Naive thymus-derived CD8-positive, alpha-beta T cell (primary cell): ENCODE results near the gene MIB2. TPM values are rescaled to one million over a fixed set of nuclear protein-coding genes. Genes with fewer than 3 reads are reported as not detected.
"Not testable (repeated sequence)": the region's sequence is repeated elsewhere in the genome, so short reads cannot be mapped to it uniquely, and the experiment has no call there.

Experiments
- ATAC-seq, 2 donors: fragments of 150-1000 bp; cut with Tn5 transposase in 1 of 2; sonication (Bioruptor Pico), chemical (Tn5 transposase) in 1 of 2; 1 replicate in 1 of 2; 2 replicates in 1 of 2; pipeline ENCODE4 v1.10.0; 2021; ENCODE audit warnings: mild to moderate bottlenecking in 2 of 2, moderate library complexity in 2 of 2
- POLR2A ChIA-PET: fragments of 350-600 bp; sonication (Branson Sonifier 250); formaldehyde crosslinking; loops from one replicate; lab custom pipeline; 2021; ENCODE audit warnings: antibody characterized with exemption; lab: Charles Lee
- DNase-seq, 10 donors: peaks; one replicate each; pipeline versions ENCODE4 v3.0.0 to v3.0.0-alpha.2; 2020 to 2022
- H3K27ac Mint-ChIP-seq, 10 donors: one replicate each; pipeline ENCODE4 v1.8.0; 2020 to 2022; ENCODE audit warnings: mild to moderate bottlenecking in 10 of 10, mixed read lengths in 10 of 10, moderate library complexity in 4 of 10, inconsistent platforms in 1 of 10
- H3K27me3 Mint-ChIP-seq, 5 donors: one replicate each; pipeline ENCODE4 v1.8.0; 2021 to 2022; ENCODE audit warnings: mixed read lengths in 5 of 5
- H3K36me3 Mint-ChIP-seq, 3 donors: one replicate each; pipeline ENCODE4 v1.8.0; 2020 to 2022; ENCODE audit warnings: mixed read lengths in 3 of 3, mild to moderate bottlenecking in 2 of 3, inconsistent platforms in 1 of 3
- H3K4me1 Mint-ChIP-seq, 4 donors: one replicate each; pipeline ENCODE4 v1.8.0; 2021 to 2022; ENCODE audit warnings: mixed read lengths in 4 of 4
- H3K4me3 Mint-ChIP-seq, 10 donors: one replicate each; pipeline ENCODE4 v1.8.0; 2020 to 2022; ENCODE audit warnings: mild to moderate bottlenecking in 10 of 10, mixed read lengths in 10 of 10, moderate library complexity in 6 of 10, inconsistent platforms in 1 of 10
- H3K9me3 Mint-ChIP-seq, 9 donors: one replicate each; pipeline ENCODE4 v1.8.0; 2020 to 2022; ENCODE audit warnings: mixed read lengths in 9 of 9, mild to moderate bottlenecking in 3 of 9, inconsistent platforms in 1 of 9, moderate library complexity in 1 of 9
- polyA plus RNA-seq, 3 donors: library from polyadenylated mRNA; unstranded; fragments of 300-500 nt; fragmentation: Illumina TruSeq; gene quantifications; one replicate each; pipeline ENCODE4 v1.2.3, GENCODE V29; 2021
- total RNA-seq, 8 experiments: library from RNA in 2 of 8; stranded (reverse) in 2 of 8; gene quantifications; one replicate each; pipeline ENCODE4 v1.2.3 and lab custom pipeline; 2021 to 2026

MIB2 gene
- total and polyA plus RNA-seq, 5 experiments from 2014 or later, result 23.6 to 122 (median 31.1) TPM

GRCh38 chr1:1631782-1632420, 16.6 kb downstream of the MIB2 start, which contains the start of gene MMP23B:
Gene MMP23B, plus strand, starts transcription at chr1:1632173. Its CDS starts 46 bp downstream, at chr1:1632219.
- peaks cover 0 to 4% (median 0%) of the 10 kb centered on the region in 5 donors for H3K27me3 Mint-ChIP-seq
- peak in 1 of 10 donors; percentile 32 for DNase-seq
- H3K4me3 Mint-ChIP-seq, result peak within 1 kb of the TSS; percentile 45 to 86 (median 76)
- peaks cover 0 to 6% (median 0%) of the 10 kb centered on the region in 3 donors for H3K36me3 Mint-ChIP-seq
- H3K9me3 Mint-ChIP-seq, result peaks cover 0 to 1% (median 0%) of the 10 kb centered on the region in 9 donors
- POLR2A ChIA-PET, result interaction anchor here (0.6 to 8.4 kb wide), 3 partner anchors 15 to 91 kb away, joined by 3 to 246 read pairs (median 10); partner anchors contain the start of gene MIB2
- ATAC-seq, result no peak
- peak within 1 kb of the TSS in 8 of 10 donors; percentile 9 to 90 (median 78) for H3K27ac Mint-ChIP-seq
- H3K4me1 Mint-ChIP-seq, result peaks cover 2 to 9% (median 6%) of the 10 kb centered on the region in 4 donors

GRCh38 chr1:1633409-1633808, 18.1 kb downstream of the MIB2 start:
- H3K9me3 Mint-ChIP-seq, ATAC-seq, H3K27ac Mint-ChIP-seq, POLR2A ChIA-PET, H3K27me3 Mint-ChIP-seq, H3K4me3 Mint-ChIP-seq, H3K4me1 Mint-ChIP-seq, DNase-seq, H3K36me3 Mint-ChIP-seq: not testable (repeated sequence)

- POLR2A ChIA-PET, H3K4me3 Mint-ChIP-seq, H3K4me1 Mint-ChIP-seq, ATAC-seq, H3K27ac Mint-ChIP-seq, H3K27me3 Mint-ChIP-seq, H3K9me3 Mint-ChIP-seq: not testable (repeated sequence)
- H3K36me3 Mint-ChIP-seq, result peaks cover 0 to 12% (median 0%) of the 10 kb centered on the region in 3 donors
- peak in 1 of 10 donors; percentile 56 for DNase-seq
These were observed 19.3 kb downstream of the MIB2 start for GRCh38 chr1:1634613-1635012.

- POLR2A ChIA-PET, H3K4me3 Mint-ChIP-seq, H3K27me3 Mint-ChIP-seq, H3K9me3 Mint-ChIP-seq, ATAC-seq, H3K4me1 Mint-ChIP-seq: not testable (repeated sequence)
- Mint-ChIP-seq H3K27ac (peak overlapping the region in 1 of 10 donors; percentile 5), H3K36me3 (peaks cover 0 to 17% (median 0%) of the 10 kb centered on the region in 3 donors)
- peak in 1 of 10 donors; percentile 61 for DNase-seq
These were observed 21.6 kb downstream of the MIB2 start for GRCh38 chr1:1636621-1637478.

GRCh38 chr1:1637479-1637875, 22.2 kb downstream of the MIB2 start:
- H3K4me3 Mint-ChIP-seq, DNase-seq, H3K4me1 Mint-ChIP-seq, POLR2A ChIA-PET, ATAC-seq, H3K27me3 Mint-ChIP-seq, H3K9me3 Mint-ChIP-seq: not testable (repeated sequence)
- H3K27ac Mint-ChIP-seq, result peak overlapping the region in 1 of 10 donors; percentile 5
- peaks cover 0 to 17% (median 0%) of the 10 kb centered on the region in 3 donors for H3K36me3 Mint-ChIP-seq

GRCh38 chr1:1638528-1638927, 23.2 kb downstream of the MIB2 start:
- POLR2A ChIA-PET, result not testable (repeated sequence)

GRCh38 chr1:1639368-1639767, 24.1 kb downstream of the MIB2 start:
- DNase-seq, POLR2A ChIA-PET, H3K27ac Mint-ChIP-seq, H3K4me1 Mint-ChIP-seq, H3K9me3 Mint-ChIP-seq, H3K27me3 Mint-ChIP-seq, H3K4me3 Mint-ChIP-seq, ATAC-seq: not testable (repeated sequence)
- H3K36me3 Mint-ChIP-seq, result peaks cover 0 to 20% (median 0%) of the 10 kb centered on the region in 3 donors

More at GRCh38 chr1:1638528-1638927, 23.2 kb downstream of the MIB2 start:
- H3K27ac Mint-ChIP-seq, ATAC-seq, H3K4me3 Mint-ChIP-seq, DNase-seq, H3K9me3 Mint-ChIP-seq, H3K4me1 Mint-ChIP-seq, H3K27me3 Mint-ChIP-seq: not testable (repeated sequence)
- peaks cover 0 to 20% (median 0%) of the 10 kb centered on the region in 3 donors for H3K36me3 Mint-ChIP-seq

- POLR2A ChIA-PET, H3K4me1 Mint-ChIP-seq, H3K27ac Mint-ChIP-seq, DNase-seq, H3K27me3 Mint-ChIP-seq, H3K4me3 Mint-ChIP-seq, H3K9me3 Mint-ChIP-seq, ATAC-seq: not testable (repeated sequence)
- H3K36me3 Mint-ChIP-seq, result peaks cover 0 to 20% (median 0%) of the 10 kb centered on the region in 3 donors
These were observed 24.8 kb downstream of the MIB2 start for GRCh38 chr1:1640081-1640480.

- H3K9me3 Mint-ChIP-seq, H3K27ac Mint-ChIP-seq, POLR2A ChIA-PET, H3K4me1 Mint-ChIP-seq, H3K4me3 Mint-ChIP-seq, DNase-seq, ATAC-seq, H3K27me3 Mint-ChIP-seq: not testable (repeated sequence)
- H3K36me3 Mint-ChIP-seq, result peaks cover 0 to 24% (median 3%) of the 10 kb centered on the region in 3 donors
These were observed 25.6 kb downstream of the MIB2 start for GRCh38 chr1:1640711-1641461.

GRCh38 chr1:1646326-1646725, 31.0 kb downstream of the MIB2 start:
- H3K9me3 Mint-ChIP-seq, DNase-seq, H3K27me3 Mint-ChIP-seq, H3K27ac Mint-ChIP-seq, H3K4me3 Mint-ChIP-seq, POLR2A ChIA-PET, H3K4me1 Mint-ChIP-seq, ATAC-seq: not testable (repeated sequence)
- peaks cover 5 to 53% (median 10%) of the 10 kb centered on the region in 3 donors for H3K36me3 Mint-ChIP-seq

- H3K9me3 Mint-ChIP-seq, ATAC-seq, H3K27me3 Mint-ChIP-seq, H3K4me1 Mint-ChIP-seq, POLR2A ChIA-PET, DNase-seq, H3K4me3 Mint-ChIP-seq: not testable (repeated sequence)
- Mint-ChIP-seq H3K36me3 (peaks cover 5 to 67% (median 16%) of the 10 kb centered on the region in 3 donors), H3K27ac (peak overlapping the region in 4 of 10 donors; percentile 12 to 68 (median 42))
These were observed 32.4 kb downstream of the MIB2 start for GRCh38 chr1:1647567-1648241.

- Mint-ChIP-seq H3K27ac (peak overlapping the region in 4 of 10 donors; percentile 12 to 68 (median 42)), H3K36me3 (peaks cover 5 to 72% (median 16%) of the 10 kb centered on the region in 3 donors)
- H3K4me3 Mint-ChIP-seq, DNase-seq, ATAC-seq, H3K27me3 Mint-ChIP-seq, H3K4me1 Mint-ChIP-seq, POLR2A ChIA-PET, H3K9me3 Mint-ChIP-seq: not testable (repeated sequence)
These were observed 33.0 kb downstream of the MIB2 start for GRCh38 chr1:1648265-1648664.
